Measurements from ENCODE around the gene MYLK3.

Gene MYLK3

DNA sequence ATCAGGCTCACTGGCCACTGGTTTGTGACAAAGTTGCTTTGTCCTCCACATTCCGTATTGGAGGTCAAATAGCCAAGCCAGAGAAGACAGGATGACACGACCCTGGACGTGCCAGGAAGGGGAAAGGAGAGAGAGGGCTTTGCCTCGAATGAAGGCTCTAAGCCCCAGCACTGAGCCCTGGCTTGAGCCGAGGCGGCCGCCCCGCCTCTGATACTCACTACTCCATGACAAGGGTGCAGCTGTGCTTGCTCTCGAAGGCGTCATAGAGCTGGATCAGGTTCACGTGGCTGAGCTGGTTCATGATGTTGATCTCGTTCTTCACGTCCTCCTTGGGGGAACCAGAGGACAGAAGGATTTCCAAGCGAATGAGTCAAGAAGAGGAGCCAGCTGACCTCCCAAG lies 19.3 kb downstream of the MYLK3 start:
- TF ChIP-seq, protein P1, sequence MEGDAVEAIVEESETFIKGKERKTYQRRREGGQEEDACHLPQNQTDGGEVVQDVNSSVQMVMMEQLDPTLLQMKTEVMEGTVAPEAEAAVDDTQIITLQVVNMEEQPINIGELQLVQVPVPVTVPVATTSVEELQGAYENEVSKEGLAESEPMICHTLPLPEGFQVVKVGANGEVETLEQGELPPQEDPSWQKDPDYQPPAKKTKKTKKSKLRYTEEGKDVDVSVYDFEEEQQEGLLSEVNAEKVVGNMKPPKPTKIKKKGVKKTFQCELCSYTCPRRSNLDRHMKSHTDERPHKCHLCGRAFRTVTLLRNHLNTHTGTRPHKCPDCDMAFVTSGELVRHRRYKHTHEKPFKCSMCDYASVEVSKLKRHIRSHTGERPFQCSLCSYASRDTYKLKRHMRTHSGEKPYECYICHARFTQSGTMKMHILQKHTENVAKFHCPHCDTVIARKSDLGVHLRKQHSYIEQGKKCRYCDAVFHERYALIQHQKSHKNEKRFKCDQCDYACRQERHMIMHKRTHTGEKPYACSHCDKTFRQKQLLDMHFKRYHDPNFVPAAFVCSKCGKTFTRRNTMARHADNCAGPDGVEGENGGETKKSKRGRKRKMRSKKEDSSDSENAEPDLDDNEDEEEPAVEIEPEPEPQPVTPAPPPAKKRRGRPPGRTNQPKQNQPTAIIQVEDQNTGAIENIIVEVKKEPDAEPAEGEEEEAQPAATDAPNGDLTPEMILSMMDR (IDR thresholded peaks at IDR 0.05; ENCODE audit: low read depth, low read length, missing control alignments) = no peak
- DNase-seq (ENCODE audit: extremely low read depth, low read depth) = no peak
- no peak overlapping the region for H3K4me3 ChIP-seq (replicated peaks; ENCODE audit: low read depth, low read length)

- H3K4me3 ChIP-seq (replicated peaks; ENCODE audit: low read depth, low read length) = no peak overlapping the region
- TF ChIP-seq, protein P1 (IDR thresholded peaks at IDR 0.05; ENCODE audit: low read depth, low read length, missing control alignments) = no peak
- DNase-seq (ENCODE audit: extremely low read depth, low read depth) = no peak
Measured at GRCh38 chr16:46727630-46728029, 20.5 kb downstream of the MYLK3 start.

- TF ChIP-seq, protein P1 (IDR thresholded peaks at IDR 0.05; ENCODE audit: low read depth, low read length, missing control alignments) = no peak
- DNase-seq (ENCODE audit: extremely low read depth, low read depth) = no peak
- H3K4me3 ChIP-seq (replicated peaks; ENCODE audit: low read depth, low read length) = no peak overlapping the region
Measured at GRCh38 chr16:46727184-46727583, 21.0 kb downstream of the MYLK3 start.

DNA sequence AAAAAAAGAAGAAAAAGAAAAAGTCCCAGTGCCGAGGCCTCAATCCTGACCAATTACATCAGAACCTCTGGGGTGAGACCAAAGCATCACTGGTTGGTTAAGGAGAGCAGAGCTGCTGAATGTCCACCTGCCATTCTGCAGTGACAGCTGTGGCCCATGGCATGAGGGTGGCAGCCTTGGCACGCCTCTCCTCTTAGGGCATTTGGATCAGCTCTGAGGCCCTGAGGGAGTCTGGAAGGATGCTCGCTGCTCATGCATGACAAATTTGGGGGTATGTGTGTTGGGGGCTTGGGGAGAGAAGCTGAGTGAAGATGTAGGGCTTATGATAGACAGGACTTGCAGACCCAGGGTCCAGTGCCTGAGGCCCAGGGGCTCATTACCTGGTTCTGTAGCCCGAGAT lies 26.3 kb downstream of the MYLK3 start:
- no peak overlapping the region for H3K4me3 ChIP-seq (replicated peaks; ENCODE audit: low read depth, low read length)
- TF ChIP-seq, protein P1 (IDR thresholded peaks at IDR 0.05; ENCODE audit: low read depth, low read length, missing control alignments) = no peak
- DNase-seq (ENCODE audit: extremely low read depth, low read depth) = no peak

DNA sequence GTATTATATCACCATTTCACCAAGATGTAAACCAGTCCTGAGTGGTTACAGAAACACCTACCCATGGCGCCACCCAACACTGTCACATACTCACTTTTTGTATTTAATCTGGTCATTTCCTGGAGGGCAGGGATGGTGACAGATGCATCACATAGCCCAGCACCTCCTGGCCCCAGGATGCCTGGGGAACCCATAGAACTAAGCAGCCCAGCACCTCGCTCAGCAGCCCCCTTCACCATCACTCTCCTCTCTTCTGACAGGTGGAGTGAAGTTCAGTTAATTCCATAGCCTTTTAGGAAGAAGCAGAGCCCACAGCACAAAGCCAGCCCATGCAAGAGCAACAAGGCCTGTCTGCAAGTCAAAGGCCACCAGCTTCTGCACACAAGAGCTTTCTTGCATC lies 27.5 kb downstream of the MYLK3 start:
- no peak for DNase-seq (ENCODE audit: extremely low read depth, low read depth)
- H3K4me3 ChIP-seq (replicated peaks; ENCODE audit: low read depth, low read length) = no peak overlapping the region
- TF ChIP-seq, protein P1 (IDR thresholded peaks at IDR 0.05; ENCODE audit: low read depth, low read length, missing control alignments) = no peak

DNA sequence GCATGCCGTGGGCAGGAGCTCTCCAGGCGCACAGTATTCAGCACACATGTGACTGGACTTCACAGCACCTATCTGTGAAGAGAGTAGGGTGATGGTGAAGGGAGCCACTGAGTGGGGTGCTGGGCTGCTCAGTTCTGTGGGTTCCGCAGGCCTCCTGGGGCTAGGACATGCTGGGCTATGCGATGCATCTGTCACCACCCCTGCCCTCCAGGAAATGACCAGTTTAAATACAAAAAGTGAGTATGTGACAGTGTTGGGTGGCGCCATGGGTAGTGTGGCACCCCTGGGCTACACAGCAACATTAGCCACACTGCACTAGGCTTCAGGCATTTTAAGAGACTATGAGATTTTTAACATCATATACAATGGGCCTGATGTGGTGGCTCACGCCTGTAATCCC lies 28.6 kb downstream of the MYLK3 start:
- TF ChIP-seq, protein P1 (IDR thresholded peaks at IDR 0.05; ENCODE audit: low read depth, low read length, missing control alignments) = no peak
- DNase-seq (ENCODE audit: extremely low read depth, low read depth) = no peak
- H3K4me3 ChIP-seq (replicated peaks; ENCODE audit: low read depth, low read length) = no peak overlapping the region

- TF ChIP-seq, protein P1 (IDR thresholded peaks at IDR 0.05; ENCODE audit: low read depth, low read length, missing control alignments) = no peak
- H3K4me3 ChIP-seq (replicated peaks; ENCODE audit: low read depth, low read length) = no peak overlapping the region
- DNase-seq (ENCODE audit: extremely low read depth, low read depth) = no peak
Measured at GRCh38 chr16:46718214-46718613, 29.9 kb downstream of the MYLK3 start.

Measured in HFF-Myc (cell line).